HEK293 (cell line): Measurements from ENCODE around the gene HABP4.

Source experiments
- CTCF ChIP-seq: fragments of 450-650 bp; formaldehyde crosslinking; IDR thresholded peaks from 2 replicates; pipeline ENCODE4 v1.5.1; 2016; ENCODE audit warnings: missing biosample characterization, missing genetic modification characterization
- HOXC10 ChIP-seq: sonication (generic); formaldehyde crosslinking; IDR thresholded peaks from 2 replicates; pipeline ENCODE4 v1.8.1; 2023; ENCODE audit warnings: mild to moderate bottlenecking, missing genetic modification reagents
- TRIM28 ChIP-seq: IDR thresholded peaks from 2 replicates; pipeline ENCODE4 v1.6.1; 2011; ENCODE audit warnings: low read length, control low read depth, borderline replicate concordance
- ZBTB17 ChIP-seq: fragments of 450-650 bp; formaldehyde crosslinking; IDR thresholded peaks from 2 replicates; pipeline ENCODE4 v1.5.1; 2016; ENCODE audit warnings: missing biosample characterization, missing genetic modification characterization
- ZNF423 ChIP-seq: fragments of 450-650 bp; formaldehyde crosslinking; IDR thresholded peaks from 2 replicates; pipeline ENCODE4 v1.5.1; 2016; ENCODE audit warnings: missing biosample characterization, missing genetic modification characterization
- TF ChIP-seq, protein P1 (sequence below): fragments of 450-650 bp; formaldehyde crosslinking; conservative IDR thresholded peaks from 2 replicates; pipeline ENCODE4 v1.5.1; 2016; ENCODE audit warnings: low read depth, missing biosample characterization, missing genetic modification characterization

- no peak for TF ChIP-seq ZBTB17 (tag by site-specific recombination)
- no peak for TF ChIP-seq CTCF
- TF ChIP-seq, protein P1, sequence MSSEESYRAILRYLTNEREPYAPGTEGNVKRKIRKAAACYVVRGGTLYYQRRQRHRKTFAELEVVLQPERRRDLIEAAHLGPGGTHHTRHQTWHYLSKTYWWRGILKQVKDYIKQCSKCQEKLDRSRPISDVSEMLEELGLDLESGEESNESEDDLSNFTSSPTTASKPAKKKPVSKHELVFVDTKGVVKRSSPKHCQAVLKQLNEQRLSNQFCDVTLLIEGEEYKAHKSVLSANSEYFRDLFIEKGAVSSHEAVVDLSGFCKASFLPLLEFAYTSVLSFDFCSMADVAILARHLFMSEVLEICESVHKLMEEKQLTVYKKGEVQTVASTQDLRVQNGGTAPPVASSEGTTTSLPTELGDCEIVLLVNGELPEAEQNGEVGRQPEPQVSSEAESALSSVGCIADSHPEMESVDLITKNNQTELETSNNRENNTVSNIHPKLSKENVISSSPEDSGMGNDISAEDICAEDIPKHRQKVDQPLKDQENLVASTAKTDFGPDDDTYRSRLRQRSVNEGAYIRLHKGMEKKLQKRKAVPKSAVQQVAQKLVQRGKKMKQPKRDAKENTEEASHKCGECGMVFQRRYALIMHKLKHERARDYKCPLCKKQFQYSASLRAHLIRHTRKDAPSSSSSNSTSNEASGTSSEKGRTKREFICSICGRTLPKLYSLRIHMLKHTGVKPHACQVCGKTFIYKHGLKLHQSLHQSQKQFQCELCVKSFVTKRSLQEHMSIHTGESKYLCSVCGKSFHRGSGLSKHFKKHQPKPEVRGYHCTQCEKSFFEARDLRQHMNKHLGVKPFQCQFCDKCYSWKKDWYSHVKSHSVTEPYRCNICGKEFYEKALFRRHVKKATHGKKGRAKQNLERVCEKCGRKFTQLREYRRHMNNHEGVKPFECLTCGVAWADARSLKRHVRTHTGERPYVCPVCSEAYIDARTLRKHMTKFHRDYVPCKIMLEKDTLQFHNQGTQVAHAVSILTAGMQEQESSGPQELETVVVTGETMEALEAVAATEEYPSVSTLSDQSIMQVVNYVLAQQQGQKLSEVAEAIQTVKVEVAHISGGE (tag by site-specific recombination), result no peak
- TF ChIP-seq ZNF423 (tag by site-specific recombination), result no peak
- no peak for TF ChIP-seq TRIM28
- TF ChIP-seq HOXC10, result no peak
Observed at GRCh38 chr9:96484521-96484931, 34.6 kb downstream of the HABP4 start.
